ENCODE results near the gene FAM120B.

DNA sequence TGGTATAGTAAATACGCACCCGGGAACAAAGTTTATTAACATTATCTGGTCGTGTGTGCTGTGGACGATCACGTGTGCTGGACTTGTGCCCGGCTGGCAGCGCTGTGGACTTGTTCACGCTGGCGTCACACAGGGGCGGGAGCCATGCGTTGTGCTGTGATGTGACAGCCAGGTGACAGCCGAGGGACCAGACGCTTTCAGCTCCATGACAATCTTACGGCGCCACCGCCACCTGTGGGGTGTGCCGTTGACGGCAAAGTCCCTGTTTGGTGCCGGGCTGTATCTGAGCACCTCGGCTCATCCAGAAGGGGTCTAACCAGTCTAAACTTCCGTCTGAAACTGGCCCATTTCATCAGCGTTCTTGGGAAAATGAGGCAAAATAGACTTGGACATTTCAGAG lies 40.9 kb upstream of the FAM120B start:
- no peak for TF ChIP-seq CREB1 (CRISPR knock-in tag; IDR thresholded peaks at IDR 0.05; ENCODE audit: low read depth)
- no peak for TF ChIP-seq POLR2AphosphoS5 (IDR thresholded peaks at IDR 0.05; ENCODE audit: low read depth)
- no peak for TF ChIP-seq CTCF (conservative IDR thresholded peaks at IDR 0.05; ENCODE audit: low read depth in 2 of 2)
- TF ChIP-seq EZH2phosphoT487 (IDR thresholded peaks at IDR 0.05; ENCODE audit: unreplicated experiment), result no peak
- no peak for TF ChIP-seq JUNB (IDR thresholded peaks at IDR 0.05; ENCODE audit: unreplicated experiment)
- TF ChIP-seq EZH2 (IDR thresholded peaks at IDR 0.05; ENCODE audit: low read depth, unreplicated experiment), result no peak
- TF ChIP-seq, protein P1, sequence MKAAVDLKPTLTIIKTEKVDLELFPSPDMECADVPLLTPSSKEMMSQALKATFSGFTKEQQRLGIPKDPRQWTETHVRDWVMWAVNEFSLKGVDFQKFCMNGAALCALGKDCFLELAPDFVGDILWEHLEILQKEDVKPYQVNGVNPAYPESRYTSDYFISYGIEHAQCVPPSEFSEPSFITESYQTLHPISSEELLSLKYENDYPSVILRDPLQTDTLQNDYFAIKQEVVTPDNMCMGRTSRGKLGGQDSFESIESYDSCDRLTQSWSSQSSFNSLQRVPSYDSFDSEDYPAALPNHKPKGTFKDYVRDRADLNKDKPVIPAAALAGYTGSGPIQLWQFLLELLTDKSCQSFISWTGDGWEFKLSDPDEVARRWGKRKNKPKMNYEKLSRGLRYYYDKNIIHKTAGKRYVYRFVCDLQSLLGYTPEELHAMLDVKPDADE (IDR thresholded peaks at IDR 0.05), result no peak
- TF ChIP-seq REST (IDR thresholded peaks at IDR 0.05; ENCODE audit: unreplicated experiment), result no peak
- no peak for TF ChIP-seq ZNF114 (CRISPR knock-in tag; IDR thresholded peaks at IDR 0.05)
- no peak for TF ChIP-seq NANOG (IDR thresholded peaks at IDR 0.05; ENCODE audit: borderline replicate concordance)
- no peak for TF ChIP-seq STAT1 (IDR thresholded peaks at IDR 0.05; ENCODE audit: unreplicated experiment)

Measured in GM23338 (cell line).